Glutamatergic neuron (in vitro differentiated cells): ENCODE measurements around the gene ZCCHC3. TPM values are rescaled to one million over a fixed set of nuclear protein-coding genes. Genes with fewer than 3 reads are reported as not detected.
"Not testable (repeated sequence)": the region's sequence is repeated elsewhere in the genome, so short reads cannot be mapped to it uniquely, and the experiment has no call there.

Experiments
- DNase-seq: peaks from one replicate; pipeline ENCODE4 v3.0.0; 2022
- H3K27ac Mint-ChIP-seq: one replicate; pipeline ENCODE4 v1.8.0; 2020; ENCODE audit warnings: mild to moderate bottlenecking, mixed read lengths, inconsistent platforms; ENCODE audit not compliant: unreplicated experiment
- H3K27me3 Mint-ChIP-seq: one replicate; pipeline ENCODE4 v1.8.0; 2020; ENCODE audit warnings: mild to moderate bottlenecking, moderate library complexity, mixed read lengths, inconsistent platforms; ENCODE audit not compliant: unreplicated experiment
- H3K36me3 Mint-ChIP-seq: one replicate; pipeline ENCODE4 v1.8.0; 2020; ENCODE audit warnings: mild to moderate bottlenecking, mixed read lengths, inconsistent platforms; ENCODE audit not compliant: unreplicated experiment
- H3K4me1 Mint-ChIP-seq: one replicate; pipeline ENCODE4 v1.8.0; 2020; ENCODE audit warnings: mild to moderate bottlenecking, low read depth, mixed read lengths, inconsistent platforms; ENCODE audit not compliant: unreplicated experiment
- H3K4me3 Mint-ChIP-seq: one replicate; pipeline ENCODE4 v1.8.0; 2020; ENCODE audit warnings: mild to moderate bottlenecking, mixed read lengths, inconsistent platforms; ENCODE audit not compliant: unreplicated experiment
- H3K9me3 Mint-ChIP-seq: one replicate; pipeline ENCODE4 v1.8.0; 2020; ENCODE audit warnings: mild to moderate bottlenecking, moderate library complexity, mixed read lengths, inconsistent platforms; ENCODE audit not compliant: unreplicated experiment
- total RNA-seq: library from RNA; stranded (reverse); fragmentation: NEBNext Ultra II Directional; extraction: Animal tissue kit (Norgen Biotek cat#: 25700); gene quantifications from one replicate; pipeline ENCODE4 v1.2.1, GENCODE V29; 2021; ENCODE audit not compliant: unreplicated experiment
- TF ChIP-seq, protein P1 (sequence below): fragments of 200-600 bp; sonication (generic); IDR thresholded peaks from one replicate; pipeline ENCODE4 v1.5.0; 2021; ENCODE audit not compliant: partially characterized antibody, unreplicated experiment

Gene ZCCHC3
- total RNA-seq, 1 donor from 2014 or later: 15.3 TPM

DNA sequence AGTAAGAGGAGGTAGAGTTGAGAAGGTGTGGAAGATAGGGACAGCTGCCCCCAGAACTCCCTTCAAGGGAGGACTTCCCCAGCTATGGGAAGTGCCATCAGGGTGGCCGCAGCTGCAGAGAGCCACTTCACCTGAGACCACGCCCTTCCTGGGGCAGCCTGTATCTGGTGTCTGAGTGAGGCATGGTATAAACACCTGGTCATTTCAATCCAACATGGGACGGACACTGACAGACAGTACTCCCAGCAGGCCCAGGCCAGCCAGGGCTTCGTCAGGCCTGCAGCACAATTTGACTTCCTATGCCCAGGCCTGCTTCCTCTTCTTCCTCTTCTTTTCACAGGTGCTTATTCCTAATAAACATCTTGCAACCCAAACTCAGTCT, 32.5 kb downstream of the ZCCHC3 start:
- no peak for DNase-seq
- H3K4me3 Mint-ChIP-seq: peak overlapping the region; percentile 81
- H3K9me3 Mint-ChIP-seq: peaks cover 19% of the 10 kb centered on the region
- peak overlapping the region; percentile 62 for H3K27ac Mint-ChIP-seq
- H3K36me3 Mint-ChIP-seq: no peaks in the 10 kb centered on the region
- H3K4me1 Mint-ChIP-seq: peaks cover 17% of the 10 kb centered on the region
- peaks cover 21% of the 10 kb centered on the region for H3K27me3 Mint-ChIP-seq
- TF ChIP-seq, protein P1, sequence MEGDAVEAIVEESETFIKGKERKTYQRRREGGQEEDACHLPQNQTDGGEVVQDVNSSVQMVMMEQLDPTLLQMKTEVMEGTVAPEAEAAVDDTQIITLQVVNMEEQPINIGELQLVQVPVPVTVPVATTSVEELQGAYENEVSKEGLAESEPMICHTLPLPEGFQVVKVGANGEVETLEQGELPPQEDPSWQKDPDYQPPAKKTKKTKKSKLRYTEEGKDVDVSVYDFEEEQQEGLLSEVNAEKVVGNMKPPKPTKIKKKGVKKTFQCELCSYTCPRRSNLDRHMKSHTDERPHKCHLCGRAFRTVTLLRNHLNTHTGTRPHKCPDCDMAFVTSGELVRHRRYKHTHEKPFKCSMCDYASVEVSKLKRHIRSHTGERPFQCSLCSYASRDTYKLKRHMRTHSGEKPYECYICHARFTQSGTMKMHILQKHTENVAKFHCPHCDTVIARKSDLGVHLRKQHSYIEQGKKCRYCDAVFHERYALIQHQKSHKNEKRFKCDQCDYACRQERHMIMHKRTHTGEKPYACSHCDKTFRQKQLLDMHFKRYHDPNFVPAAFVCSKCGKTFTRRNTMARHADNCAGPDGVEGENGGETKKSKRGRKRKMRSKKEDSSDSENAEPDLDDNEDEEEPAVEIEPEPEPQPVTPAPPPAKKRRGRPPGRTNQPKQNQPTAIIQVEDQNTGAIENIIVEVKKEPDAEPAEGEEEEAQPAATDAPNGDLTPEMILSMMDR: no peak

DNA sequence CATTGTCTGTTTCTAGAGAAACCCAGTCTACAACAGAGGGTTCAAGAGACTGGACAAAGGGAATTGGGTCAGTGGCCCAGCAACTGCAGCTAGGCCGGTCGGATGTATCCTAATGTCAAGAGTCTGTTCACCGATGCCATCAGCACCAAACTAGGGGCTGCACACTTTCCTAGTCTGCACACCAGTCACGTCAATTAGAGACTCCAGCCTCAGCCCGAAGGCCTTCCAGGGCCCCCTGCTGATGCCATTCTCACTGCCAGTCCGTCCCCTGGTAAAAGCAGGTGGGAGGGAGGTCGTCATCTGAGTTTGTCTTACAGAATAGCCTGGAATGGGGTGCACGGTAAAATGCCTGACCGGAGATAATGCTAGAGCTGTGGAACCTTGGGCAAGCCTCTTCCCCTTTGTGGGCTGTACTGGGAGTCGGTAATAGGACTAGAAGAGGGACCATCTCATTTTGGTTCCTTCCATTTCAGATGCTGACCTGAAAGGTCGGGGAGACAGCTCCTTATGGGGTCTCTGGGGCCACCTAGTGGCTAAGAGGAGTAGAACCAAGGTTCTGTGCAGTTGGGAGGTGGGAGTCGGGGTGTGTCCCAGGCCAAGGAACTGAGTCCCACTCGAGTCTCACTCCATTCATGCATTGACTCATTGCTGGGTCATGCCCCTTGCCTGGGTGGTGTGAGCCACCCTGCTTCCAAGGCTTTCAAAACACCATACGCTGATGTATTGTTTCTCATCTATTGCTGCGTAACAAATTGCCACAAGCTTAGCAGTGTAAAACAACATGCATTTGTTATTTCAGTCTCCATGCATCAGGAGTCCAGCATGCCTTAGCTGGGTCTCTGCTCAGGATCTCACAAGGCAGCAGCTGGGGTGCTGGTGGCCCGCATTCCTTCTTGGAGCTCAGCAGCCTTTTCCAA, 33.1 kb downstream of the ZCCHC3 start:
- peaks cover 17% of the 10 kb centered on the region for H3K4me1 Mint-ChIP-seq
- TF ChIP-seq, protein P1: peak; percentile 80
- peak overlapping the region; percentile 81 for H3K4me3 Mint-ChIP-seq
- H3K27ac Mint-ChIP-seq: peak overlapping the region; percentile 62
- DNase-seq: peak; percentile 63
- H3K27me3 Mint-ChIP-seq: peaks cover 20% of the 10 kb centered on the region
- H3K36me3 Mint-ChIP-seq: no peaks in the 10 kb centered on the region
- peaks cover 17% of the 10 kb centered on the region for H3K9me3 Mint-ChIP-seq

DNA sequence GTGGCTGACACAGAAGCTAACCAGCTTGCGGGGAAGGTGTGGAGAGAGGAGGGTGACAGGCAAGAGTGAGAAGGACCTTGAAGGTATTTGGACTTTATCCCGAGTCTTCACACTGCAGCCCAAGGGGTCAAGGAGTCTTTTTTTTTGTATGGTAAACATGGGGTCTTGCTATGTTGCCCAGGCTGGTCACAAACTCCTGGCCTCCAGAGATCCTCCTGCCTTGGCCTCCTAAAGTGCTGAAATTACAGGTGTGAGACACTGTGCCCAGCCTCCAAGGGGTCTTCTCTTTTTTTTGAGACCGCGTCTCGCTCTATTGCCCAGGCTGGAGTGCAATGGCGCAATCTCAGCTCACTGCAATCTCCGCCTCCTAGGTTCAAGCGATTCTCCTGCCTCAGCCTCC, 37.2 kb downstream of the ZCCHC3 start:
- H3K27me3 Mint-ChIP-seq: peaks cover 8% of the 10 kb centered on the region
- H3K4me1 Mint-ChIP-seq: peaks cover 7% of the 10 kb centered on the region
- TF ChIP-seq, protein P1: no peak
- H3K36me3 Mint-ChIP-seq: no peaks in the 10 kb centered on the region
- H3K4me3 Mint-ChIP-seq: no peak overlapping the region
- H3K9me3 Mint-ChIP-seq: peaks cover under 1% of the 10 kb centered on the region
- H3K27ac Mint-ChIP-seq: no peak overlapping the region
- no peak for DNase-seq

DNA sequence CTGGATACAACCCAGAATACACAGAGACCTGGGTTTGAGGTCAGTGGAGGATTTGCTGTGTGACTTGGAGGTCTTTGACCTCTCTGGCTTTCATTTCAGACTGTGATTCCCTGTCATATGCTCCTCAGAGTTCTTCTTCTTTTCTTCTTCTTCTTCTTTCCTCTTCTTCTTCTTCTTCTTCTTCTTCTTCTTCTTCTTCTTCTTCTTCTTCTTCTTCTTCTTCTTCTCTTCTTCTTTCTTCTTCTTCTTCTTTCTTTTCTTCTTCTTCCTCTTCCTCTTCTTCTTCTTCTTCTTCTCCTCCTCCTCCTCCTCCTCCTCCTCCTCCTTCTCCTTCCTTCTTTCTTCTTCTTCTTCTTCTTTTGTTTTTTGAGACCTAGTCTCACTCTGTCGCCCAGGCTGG, 38.7 kb downstream of the ZCCHC3 start:
- not testable (repeated sequence) for H3K27ac Mint-ChIP-seq, H3K4me3 Mint-ChIP-seq, H3K9me3 Mint-ChIP-seq, H3K4me1 Mint-ChIP-seq, H3K27me3 Mint-ChIP-seq, H3K36me3 Mint-ChIP-seq, DNase-seq

DNA sequence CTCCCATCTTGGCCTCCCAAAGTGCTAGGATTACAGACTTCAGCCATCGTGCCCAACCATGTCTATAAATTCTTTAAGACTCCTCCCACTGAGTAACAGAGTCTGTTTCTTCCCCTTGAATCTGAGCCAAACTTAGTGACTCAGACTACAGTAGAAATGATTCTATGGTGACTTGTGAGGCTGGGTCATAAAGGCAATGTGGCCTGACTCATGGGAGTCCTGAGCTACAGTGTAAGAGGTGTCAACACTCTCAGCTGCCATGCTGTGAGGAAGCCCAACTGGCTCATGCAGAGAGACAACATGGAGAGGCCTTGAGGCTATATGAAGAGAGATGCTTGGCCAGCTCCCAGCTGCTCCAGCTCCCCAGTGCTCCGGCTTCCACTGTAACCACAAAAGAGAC, 44.3 kb downstream of the ZCCHC3 start:
- peaks cover 7% of the 10 kb centered on the region for H3K9me3 Mint-ChIP-seq
- no peak overlapping the region for H3K4me3 Mint-ChIP-seq
- H3K4me1 Mint-ChIP-seq: peaks cover 2% of the 10 kb centered on the region
- H3K27ac Mint-ChIP-seq: no peak overlapping the region
- TF ChIP-seq, protein P1: no peak
- no peaks in the 10 kb centered on the region for H3K36me3 Mint-ChIP-seq
- no peak for DNase-seq
- H3K27me3 Mint-ChIP-seq: peaks cover 7% of the 10 kb centered on the region
